ENCODE measurements around the gene CAMK1D.

The CAMK1D gene

DNA sequence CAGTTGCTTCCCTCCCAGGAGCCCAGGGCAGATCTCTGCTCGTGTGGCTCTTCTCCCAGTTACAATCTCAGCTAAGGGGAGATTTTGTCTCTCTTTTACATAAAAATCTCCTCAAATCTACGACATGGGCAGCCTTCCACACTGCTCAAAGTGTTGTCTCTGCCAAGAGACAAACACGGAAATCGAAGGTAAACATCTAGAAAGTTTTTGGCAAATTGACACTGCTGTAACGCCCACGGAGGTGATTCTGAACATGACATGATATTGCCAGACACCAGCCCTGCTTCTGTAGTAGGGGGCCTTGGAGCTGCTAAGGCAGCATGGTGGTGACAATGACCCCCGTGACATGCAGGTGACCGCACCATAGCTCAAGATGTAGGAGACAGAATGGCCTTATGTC is 523.8 kb downstream of the CAMK1D start:
- no peak for DNase-seq

DNA sequence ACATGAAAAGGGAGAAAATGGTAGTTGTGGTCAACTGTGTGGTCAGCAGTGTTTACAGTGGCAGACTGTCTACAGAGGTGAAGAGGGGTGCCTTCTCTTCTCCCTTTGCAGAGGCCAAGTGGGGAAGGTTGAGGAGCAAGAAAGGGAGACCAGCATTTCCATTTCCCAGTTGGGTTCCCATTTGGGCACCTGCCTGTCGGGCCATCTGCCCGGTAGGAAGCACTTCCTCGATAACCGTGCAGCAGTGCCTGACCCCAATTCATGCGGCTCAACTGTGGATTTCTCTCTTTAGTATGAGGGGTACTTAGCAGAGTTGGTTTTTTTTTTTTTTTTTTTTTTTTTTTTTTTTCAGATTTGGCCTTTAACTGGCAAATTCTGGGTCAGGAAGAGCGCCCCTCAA is 525.2 kb downstream of the CAMK1D start:
- no peak for DNase-seq

DNA sequence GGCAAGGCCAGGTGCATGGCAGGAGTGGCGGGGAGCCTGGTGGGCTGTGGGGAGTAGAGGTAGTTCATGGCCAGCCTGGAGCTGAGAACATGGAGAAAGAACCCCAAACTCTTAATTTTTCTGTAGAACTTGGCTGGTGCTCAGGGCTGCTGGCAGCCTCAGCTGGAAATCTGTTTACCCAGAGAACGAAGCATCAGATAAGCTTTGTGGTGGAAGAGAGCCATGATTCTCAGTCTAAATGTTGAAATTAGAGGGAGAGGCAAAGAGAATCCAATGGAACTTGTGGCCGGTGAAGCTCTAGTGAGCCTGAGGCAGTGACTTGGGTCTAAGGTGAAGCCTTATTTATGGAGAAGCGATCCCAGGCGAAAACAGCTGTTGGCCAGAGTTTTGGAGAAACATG is 525.8 kb downstream of the CAMK1D start:
- no peak for DNase-seq

DNA sequence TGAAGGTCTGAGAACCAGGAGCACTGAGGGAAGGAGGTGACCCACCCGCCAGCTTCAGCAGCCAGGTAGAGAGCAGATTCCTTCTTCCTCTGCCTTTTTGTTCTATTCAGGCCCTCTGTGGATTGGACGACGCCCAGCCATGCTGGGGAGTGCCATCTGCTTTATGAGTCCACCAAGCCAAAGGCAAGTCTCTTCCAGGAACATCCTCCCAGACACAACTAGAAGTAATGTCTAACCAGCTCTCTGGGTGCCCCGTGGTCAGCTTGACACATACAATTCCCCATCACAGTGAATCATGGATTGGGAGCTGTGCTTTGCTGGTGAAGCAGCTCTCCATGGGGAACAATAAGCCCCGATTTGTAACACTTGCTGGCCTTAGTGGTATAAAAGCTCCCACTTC is 526.9 kb downstream of the CAMK1D start:
- no peak for DNase-seq

DNA sequence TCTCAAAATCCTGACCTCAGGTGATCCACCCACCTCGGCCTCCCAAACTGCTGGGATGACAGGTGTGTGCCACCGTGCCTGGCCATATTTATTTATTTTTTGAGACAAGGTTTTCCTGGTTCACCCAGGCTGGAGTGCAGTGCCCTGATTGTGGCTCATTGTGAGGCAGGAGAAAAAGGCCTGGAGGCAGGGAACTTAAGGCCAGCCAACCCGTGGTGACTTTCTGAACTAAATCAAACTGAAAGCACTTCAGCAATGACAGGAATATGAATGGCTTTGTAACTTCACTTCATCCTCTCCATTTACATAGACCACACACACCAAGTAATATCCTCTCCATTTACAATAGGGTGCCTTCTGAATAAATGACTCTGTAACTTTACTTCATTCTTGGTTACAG is 527.8 kb downstream of the CAMK1D start:
- DNase-seq: no peak

DNA sequence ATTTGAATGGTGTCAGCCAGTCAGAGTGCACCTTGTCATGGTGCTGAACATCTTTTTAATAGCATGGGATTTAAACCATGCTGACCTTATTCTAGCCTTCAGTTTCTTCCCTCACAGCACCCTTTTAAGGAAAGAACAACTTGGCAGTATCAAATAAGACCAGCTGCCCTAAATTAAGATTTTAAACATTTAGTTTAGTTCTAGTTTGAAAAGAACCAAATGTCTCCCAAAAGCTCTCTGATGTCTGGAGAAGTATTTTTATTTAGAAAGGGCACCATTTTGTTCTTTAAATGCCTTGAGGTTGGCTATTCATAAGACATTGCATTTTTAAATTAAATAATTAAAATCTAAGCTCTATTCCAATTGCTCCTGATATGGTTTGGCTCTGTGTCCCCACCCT is 531.1 kb downstream of the CAMK1D start:
- no peak for DNase-seq

DNA sequence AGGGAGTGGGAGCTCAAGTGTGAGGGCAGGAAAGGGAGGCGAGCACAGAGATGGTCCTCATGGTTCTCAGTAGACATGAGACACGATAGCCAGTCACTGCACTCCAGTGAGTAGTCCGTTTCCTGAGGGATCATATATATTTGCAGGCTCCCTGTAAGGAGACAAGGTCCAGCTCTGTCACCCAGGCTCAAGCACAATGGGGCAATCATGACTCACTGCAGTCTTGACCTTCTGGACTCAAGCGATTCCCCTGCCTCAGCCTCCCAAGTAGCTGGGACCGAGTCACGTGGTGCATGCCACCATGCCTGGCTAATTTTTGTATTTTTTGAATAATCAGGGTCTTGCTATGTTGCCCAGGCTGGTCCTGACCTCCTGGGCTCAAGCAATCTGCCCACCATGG is 535.5 kb downstream of the CAMK1D start:
- DNase-seq: no peak

Measured in DMS79 treated with DMSO at 0.1 percent for 48 hours (cell line).